ENCODE data around the gene CD2AP.
"Not testable (repeated sequence)": the region's sequence is repeated elsewhere in the genome, so short reads cannot be mapped to it uniquely, and the experiment has no call there.

Gene CD2AP

DNA sequence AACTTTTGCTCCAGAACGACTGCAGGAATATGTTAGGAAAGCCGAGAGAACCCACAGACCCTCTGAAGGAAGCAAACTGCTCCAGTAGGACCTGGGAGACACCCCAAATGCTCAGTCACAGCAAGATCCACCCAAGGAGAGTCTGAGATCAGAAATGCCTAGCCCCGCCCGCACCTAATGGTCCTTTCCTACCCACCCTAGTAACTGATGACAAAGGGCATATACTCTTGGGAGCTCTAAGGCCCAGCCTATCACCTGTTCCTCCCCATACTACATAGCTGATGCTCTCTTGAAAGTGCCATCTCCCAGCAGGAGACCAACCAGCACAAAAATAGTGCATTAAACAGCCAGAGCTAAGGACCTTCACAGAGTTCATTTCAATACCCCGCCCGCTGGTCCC, 67.6 kb downstream of the CD2AP start:
- TF ChIP-seq, protein P1, sequence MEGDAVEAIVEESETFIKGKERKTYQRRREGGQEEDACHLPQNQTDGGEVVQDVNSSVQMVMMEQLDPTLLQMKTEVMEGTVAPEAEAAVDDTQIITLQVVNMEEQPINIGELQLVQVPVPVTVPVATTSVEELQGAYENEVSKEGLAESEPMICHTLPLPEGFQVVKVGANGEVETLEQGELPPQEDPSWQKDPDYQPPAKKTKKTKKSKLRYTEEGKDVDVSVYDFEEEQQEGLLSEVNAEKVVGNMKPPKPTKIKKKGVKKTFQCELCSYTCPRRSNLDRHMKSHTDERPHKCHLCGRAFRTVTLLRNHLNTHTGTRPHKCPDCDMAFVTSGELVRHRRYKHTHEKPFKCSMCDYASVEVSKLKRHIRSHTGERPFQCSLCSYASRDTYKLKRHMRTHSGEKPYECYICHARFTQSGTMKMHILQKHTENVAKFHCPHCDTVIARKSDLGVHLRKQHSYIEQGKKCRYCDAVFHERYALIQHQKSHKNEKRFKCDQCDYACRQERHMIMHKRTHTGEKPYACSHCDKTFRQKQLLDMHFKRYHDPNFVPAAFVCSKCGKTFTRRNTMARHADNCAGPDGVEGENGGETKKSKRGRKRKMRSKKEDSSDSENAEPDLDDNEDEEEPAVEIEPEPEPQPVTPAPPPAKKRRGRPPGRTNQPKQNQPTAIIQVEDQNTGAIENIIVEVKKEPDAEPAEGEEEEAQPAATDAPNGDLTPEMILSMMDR (IDR thresholded peaks at IDR 0.05) = no peak
- DNase-seq = no peak
- H3K36me3 Mint-ChIP-seq (ENCODE audit: low read depth) = peaks cover 94% of the 10 kb centered on the region

DNA sequence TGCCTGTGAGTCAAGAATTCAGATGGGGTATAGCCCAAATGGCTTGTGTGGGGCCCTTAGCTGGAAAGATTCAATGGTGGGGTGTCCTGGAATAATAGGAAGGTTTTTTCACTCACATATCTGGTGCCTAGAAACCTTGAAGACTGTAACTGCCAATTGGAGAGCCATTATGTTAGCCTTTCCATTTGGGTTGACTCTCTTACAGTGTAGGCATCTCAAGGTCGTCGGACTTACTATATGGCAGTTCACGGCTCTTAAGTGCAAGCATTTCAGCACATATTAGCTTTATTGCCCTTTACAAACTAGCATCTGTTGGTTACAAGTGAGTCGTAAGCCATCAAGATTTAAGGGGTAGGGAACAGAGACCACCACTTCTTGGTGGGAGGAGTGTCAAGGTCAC, 74.1 kb downstream of the CD2AP start:
- Mint-ChIP-seq H3K27me3 (ENCODE audit: low read depth, poor library complexity) (no peaks in the 10 kb centered on the region), H3K4me1 (no peaks in the 10 kb centered on the region), H3K36me3 (ENCODE audit: low read depth) (peaks cover 88% of the 10 kb centered on the region), H3K4me3 (no peak overlapping the region), H3K9me3 (peaks cover 58% of the 10 kb centered on the region), H3K27ac (peak overlapping the region; percentile 41)
- TF ChIP-seq, protein P1 (IDR thresholded peaks at IDR 0.05) = no peak
- no peak for DNase-seq

More for the DNA sequence above, 67.6 kb downstream of the CD2AP start:
- no peaks in the 10 kb centered on the region for H3K4me1 Mint-ChIP-seq
- H3K4me3 Mint-ChIP-seq = no peak overlapping the region
- no peaks in the 10 kb centered on the region for H3K27me3 Mint-ChIP-seq (ENCODE audit: low read depth, poor library complexity)
- peaks cover 82% of the 10 kb centered on the region for H3K9me3 Mint-ChIP-seq
- H3K27ac Mint-ChIP-seq = no peak overlapping the region

DNA sequence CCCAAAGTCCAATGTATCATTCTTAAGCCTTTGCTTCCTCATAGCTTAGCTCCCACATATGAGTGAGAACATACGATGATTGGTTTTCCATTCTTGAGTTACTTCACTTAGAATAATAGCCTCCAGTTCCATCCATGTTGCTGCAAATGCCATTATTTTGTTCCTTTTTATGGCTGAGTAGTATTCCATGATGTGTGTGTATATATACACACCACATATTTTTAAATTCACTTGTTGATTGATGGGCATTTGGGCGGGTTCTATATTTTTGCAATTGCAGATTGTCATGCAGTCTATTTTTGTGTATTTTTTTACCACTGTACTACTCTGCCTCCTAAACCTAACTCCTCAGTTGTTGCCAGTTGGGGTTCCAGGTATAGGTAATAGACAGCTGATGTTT, 74.7 kb downstream of the CD2AP start:
- no peaks in the 10 kb centered on the region for H3K27me3 Mint-ChIP-seq (ENCODE audit: low read depth, poor library complexity)
- H3K4me3 Mint-ChIP-seq = no peak overlapping the region
- H3K36me3 Mint-ChIP-seq (ENCODE audit: low read depth) = peaks cover 88% of the 10 kb centered on the region
- no peak for DNase-seq
- peaks cover 58% of the 10 kb centered on the region for H3K9me3 Mint-ChIP-seq
- no peak overlapping the region for H3K27ac Mint-ChIP-seq
- no peaks in the 10 kb centered on the region for H3K4me1 Mint-ChIP-seq
- TF ChIP-seq, protein P1 (IDR thresholded peaks at IDR 0.05) = no peak

DNA sequence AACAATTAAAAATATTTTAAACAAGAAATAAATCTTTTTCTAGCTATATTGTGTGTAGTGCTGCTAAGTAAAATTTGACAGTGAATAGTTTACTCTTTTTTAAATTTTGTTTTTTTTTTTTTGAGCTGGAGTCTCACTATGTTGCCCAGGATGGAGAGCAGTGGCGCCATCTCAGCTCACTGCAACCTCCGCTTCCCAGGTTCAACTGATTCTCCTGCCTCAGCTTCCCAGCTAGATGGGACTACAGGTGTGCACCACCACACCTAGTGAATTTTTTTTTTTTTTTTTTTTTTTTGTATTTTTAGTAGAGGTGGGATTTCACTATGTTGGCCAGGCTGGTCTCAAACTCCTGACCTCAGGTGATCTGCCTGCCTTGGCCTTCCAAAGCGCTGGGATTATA, 75.7 kb downstream of the CD2AP start:
- not testable (repeated sequence) for DNase-seq; H3K4me1 Mint-ChIP-seq; H3K27me3 Mint-ChIP-seq (ENCODE audit: low read depth, poor library complexity); H3K27ac Mint-ChIP-seq; H3K4me3 Mint-ChIP-seq
- Mint-ChIP-seq H3K36me3 (ENCODE audit: low read depth) (peaks cover 88% of the 10 kb centered on the region), H3K9me3 (peaks cover 58% of the 10 kb centered on the region)

DNA sequence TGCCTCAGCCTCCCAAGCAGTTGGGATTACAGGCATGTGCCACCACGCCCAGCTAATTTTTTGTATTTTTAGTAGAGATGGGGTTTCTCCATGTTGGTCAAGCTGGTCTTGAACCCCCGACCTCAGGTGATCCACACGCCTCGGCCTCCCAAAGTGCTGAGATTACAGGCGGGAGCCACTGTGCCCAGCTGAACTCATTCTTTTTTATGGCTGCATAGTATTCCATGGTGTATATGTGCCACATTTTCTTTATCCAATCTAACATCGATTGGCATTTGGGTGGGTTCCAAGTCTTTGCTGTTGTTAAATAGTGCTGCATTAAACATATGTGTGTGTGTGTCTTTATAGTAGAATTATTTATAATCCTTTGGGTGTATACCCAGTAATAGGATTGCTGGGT, 78.9 kb downstream of the CD2AP start:
- DNase-seq; H3K4me1 Mint-ChIP-seq; H3K27me3 Mint-ChIP-seq (ENCODE audit: low read depth, poor library complexity); H3K27ac Mint-ChIP-seq; H3K4me3 Mint-ChIP-seq: not testable (repeated sequence)
- Mint-ChIP-seq H3K36me3 (ENCODE audit: low read depth) (peaks cover 86% of the 10 kb centered on the region), H3K9me3 (peaks cover 37% of the 10 kb centered on the region)

DNA sequence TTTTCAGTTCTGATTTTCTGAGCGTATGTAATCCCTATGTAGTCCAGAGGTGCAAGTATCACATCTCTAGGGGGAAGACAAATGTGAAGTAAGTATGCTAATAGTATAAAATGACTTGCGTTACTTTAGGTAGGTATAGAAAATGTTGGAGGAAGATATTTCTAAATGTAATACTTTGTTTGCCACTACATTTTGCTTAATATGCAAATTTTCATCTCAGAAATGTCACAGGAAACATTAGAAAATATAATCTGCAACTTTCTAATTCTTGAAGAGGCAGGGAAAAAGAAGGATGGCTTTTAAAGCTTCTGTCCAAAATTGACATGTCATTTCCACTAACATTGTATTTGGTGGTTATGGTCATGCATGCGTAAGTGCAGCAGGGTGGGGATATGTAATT, 85.6 kb downstream of the CD2AP start:
- Mint-ChIP-seq H3K4me1 (no peaks in the 10 kb centered on the region), H3K4me3 (no peak overlapping the region), H3K9me3 (peaks cover 5% of the 10 kb centered on the region), H3K27ac (no peak overlapping the region), H3K27me3 (ENCODE audit: low read depth, poor library complexity) (no peaks in the 10 kb centered on the region), H3K36me3 (ENCODE audit: low read depth) (peaks cover 44% of the 10 kb centered on the region)
- no peak for DNase-seq
- TF ChIP-seq, protein P1 (IDR thresholded peaks at IDR 0.05) = no peak

DNA sequence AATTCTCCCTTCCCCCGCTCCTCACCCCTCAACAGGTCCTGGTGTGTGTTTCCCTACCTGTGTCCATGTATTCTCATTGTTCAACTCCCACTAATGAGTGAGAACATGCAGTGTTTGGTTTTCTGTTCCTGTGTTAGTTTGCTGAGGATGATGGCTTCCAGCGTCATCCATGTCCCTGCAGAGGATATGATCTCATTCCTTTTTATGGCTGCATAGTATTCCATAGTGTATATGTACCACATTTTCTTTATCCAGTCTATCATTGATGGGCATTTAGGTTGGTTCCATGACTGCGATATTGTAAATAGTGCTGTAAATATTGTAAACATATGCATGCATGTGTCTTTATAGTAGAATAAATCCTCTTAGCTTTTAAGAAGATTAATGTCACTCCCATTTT, 89.0 kb downstream of the CD2AP start:
- H3K4me3 Mint-ChIP-seq; H3K27ac Mint-ChIP-seq; DNase-seq; H3K4me1 Mint-ChIP-seq; H3K27me3 Mint-ChIP-seq (ENCODE audit: low read depth, poor library complexity); H3K9me3 Mint-ChIP-seq: not testable (repeated sequence)
- H3K36me3 Mint-ChIP-seq (ENCODE audit: low read depth) = peaks cover 12% of the 10 kb centered on the region
